Measurements from ENCODE around the gene HTR6. TPM values are rescaled to one million over a fixed set of nuclear protein-coding genes. Genes with fewer than 3 reads are reported as not detected.

The HTR6 gene
- polyA plus RNA-seq, 1 donor from 2014 or later: not detected

- H3K4me2 ChIP-seq (ENCODE audit: low read length): no peak overlapping the region
- no peaks in the 10 kb centered on the region for H3K79me2 ChIP-seq (replicated peaks; ENCODE audit: insufficient read depth, low read length)
Measured at GRCh38 chr1:19654386-19654785, 10.3 kb upstream of the HTR6 start.

DNA sequence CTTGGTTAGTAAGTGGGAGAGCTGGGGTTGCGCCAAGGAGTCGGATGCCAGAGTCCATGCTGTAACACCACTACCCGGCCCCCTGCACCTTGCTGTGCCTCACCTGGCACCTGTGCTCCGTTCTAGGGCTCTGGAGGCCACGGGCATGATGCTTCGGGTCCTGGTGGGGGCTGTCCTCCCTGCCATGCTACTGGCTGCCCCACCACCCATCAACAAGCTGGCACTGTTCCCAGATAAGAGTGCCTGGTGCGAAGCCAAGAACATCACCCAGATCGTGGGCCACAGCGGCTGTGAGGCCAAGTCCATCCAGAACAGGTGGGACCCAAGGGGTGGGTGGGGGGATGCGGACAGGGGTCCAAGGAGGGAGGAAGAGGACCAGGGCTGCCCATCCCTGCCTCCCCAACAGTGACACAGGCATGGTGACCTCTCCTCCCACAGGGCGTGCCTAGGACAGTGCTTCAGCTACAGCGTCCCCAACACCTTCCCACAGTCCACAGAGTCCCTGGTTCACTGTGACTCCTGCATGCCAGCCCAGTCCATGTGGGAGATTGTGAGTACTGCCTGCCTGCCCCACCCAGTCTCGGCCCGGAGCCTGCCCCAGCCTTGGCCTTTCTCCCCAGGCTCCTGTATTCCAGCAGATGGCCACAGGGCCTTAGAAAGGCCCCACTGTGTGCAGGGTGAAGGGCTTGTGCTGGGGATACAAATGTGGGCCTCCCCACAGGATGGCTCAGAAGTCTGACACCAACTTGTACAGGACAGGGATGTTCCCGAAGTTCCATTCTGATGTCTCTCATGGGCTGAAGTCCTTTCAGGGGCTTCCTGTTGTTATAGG is 9.6 kb upstream of the HTR6 start:
- Histone ChIP-seq H3K79me2 (replicated peaks; ENCODE audit: insufficient read depth, low read length) (no peaks in the 10 kb centered on the region), H3K27ac (ENCODE audit: low read length) (no peak overlapping the region), H3K9ac (ENCODE audit: low read length) (no peak overlapping the region)

More at GRCh38 chr1:19654386-19654785, 10.3 kb upstream of the HTR6 start:
- Histone ChIP-seq H3K27ac (ENCODE audit: low read length) (no peak overlapping the region), H3K4me3 (ENCODE audit: low read length) (no peak overlapping the region), H3K9me2 (ENCODE audit: insufficient read depth, low read length) (no peaks in the 10 kb centered on the region), H3K27me3 (ENCODE audit: insufficient read depth, low read depth, low read length) (no peaks in the 10 kb centered on the region), H3K9ac (ENCODE audit: low read length) (no peak overlapping the region), H3F3A (ENCODE audit: insufficient read depth, low read length, poor library complexity, severe bottlenecking) (no peaks in the 10 kb centered on the region), H4K20me1 (ENCODE audit: insufficient read depth) (no peaks in the 10 kb centered on the region), H3K36me3 (ENCODE audit: insufficient read depth, low read length) (no peaks in the 10 kb centered on the region), H2AFZ (ENCODE audit: low read depth, low read length) (no peak overlapping the region), H3K9me3 (ENCODE audit: low read length) (no peaks in the 10 kb centered on the region)
- TF ChIP-seq EZH2 (IDR thresholded peaks at IDR 0.05; ENCODE audit: borderline replicate concordance, insufficient read depth, low read length, poor library complexity, severe bottlenecking) (no peak), MXI1 (conservative IDR thresholded peaks at IDR 0.05; ENCODE audit: poor library complexity, severe bottlenecking) (no peak), TAF1 (IDR thresholded peaks at IDR 0.05; ENCODE audit: low read depth) (no peak), POLR2AphosphoS5 (IDR thresholded peaks at IDR 0.05) (no peak), SMC3 (conservative IDR thresholded peaks at IDR 0.05; ENCODE audit: poor library complexity) (no peak), RAD21 (conservative IDR thresholded peaks at IDR 0.05) (no peak), EP300 (conservative IDR thresholded peaks at IDR 0.05; ENCODE audit: poor library complexity, severe bottlenecking) (no peak)
- TF ChIP-seq, protein P1, sequence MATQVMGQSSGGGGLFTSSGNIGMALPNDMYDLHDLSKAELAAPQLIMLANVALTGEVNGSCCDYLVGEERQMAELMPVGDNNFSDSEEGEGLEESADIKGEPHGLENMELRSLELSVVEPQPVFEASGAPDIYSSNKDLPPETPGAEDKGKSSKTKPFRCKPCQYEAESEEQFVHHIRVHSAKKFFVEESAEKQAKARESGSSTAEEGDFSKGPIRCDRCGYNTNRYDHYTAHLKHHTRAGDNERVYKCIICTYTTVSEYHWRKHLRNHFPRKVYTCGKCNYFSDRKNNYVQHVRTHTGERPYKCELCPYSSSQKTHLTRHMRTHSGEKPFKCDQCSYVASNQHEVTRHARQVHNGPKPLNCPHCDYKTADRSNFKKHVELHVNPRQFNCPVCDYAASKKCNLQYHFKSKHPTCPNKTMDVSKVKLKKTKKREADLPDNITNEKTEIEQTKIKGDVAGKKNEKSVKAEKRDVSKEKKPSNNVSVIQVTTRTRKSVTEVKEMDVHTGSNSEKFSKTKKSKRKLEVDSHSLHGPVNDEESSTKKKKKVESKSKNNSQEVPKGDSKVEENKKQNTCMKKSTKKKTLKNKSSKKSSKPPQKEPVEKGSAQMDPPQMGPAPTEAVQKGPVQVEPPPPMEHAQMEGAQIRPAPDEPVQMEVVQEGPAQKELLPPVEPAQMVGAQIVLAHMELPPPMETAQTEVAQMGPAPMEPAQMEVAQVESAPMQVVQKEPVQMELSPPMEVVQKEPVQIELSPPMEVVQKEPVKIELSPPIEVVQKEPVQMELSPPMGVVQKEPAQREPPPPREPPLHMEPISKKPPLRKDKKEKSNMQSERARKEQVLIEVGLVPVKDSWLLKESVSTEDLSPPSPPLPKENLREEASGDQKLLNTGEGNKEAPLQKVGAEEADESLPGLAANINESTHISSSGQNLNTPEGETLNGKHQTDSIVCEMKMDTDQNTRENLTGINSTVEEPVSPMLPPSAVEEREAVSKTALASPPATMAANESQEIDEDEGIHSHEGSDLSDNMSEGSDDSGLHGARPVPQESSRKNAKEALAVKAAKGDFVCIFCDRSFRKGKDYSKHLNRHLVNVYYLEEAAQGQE (IDR thresholded peaks at IDR 0.05; ENCODE audit: borderline replicate concordance): no peak
- TF ChIP-seq, protein P2, sequence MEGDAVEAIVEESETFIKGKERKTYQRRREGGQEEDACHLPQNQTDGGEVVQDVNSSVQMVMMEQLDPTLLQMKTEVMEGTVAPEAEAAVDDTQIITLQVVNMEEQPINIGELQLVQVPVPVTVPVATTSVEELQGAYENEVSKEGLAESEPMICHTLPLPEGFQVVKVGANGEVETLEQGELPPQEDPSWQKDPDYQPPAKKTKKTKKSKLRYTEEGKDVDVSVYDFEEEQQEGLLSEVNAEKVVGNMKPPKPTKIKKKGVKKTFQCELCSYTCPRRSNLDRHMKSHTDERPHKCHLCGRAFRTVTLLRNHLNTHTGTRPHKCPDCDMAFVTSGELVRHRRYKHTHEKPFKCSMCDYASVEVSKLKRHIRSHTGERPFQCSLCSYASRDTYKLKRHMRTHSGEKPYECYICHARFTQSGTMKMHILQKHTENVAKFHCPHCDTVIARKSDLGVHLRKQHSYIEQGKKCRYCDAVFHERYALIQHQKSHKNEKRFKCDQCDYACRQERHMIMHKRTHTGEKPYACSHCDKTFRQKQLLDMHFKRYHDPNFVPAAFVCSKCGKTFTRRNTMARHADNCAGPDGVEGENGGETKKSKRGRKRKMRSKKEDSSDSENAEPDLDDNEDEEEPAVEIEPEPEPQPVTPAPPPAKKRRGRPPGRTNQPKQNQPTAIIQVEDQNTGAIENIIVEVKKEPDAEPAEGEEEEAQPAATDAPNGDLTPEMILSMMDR (IDR thresholded peaks at IDR 0.05; ENCODE audit: poor library complexity, severe bottlenecking): no peak

More for the DNA sequence above, 9.6 kb upstream of the HTR6 start:
- TF ChIP-seq EP300 (conservative IDR thresholded peaks at IDR 0.05; ENCODE audit: poor library complexity, severe bottlenecking) (no peak), SMC3 (conservative IDR thresholded peaks at IDR 0.05; ENCODE audit: poor library complexity) (no peak), EZH2 (IDR thresholded peaks at IDR 0.05; ENCODE audit: borderline replicate concordance, insufficient read depth, low read length, poor library complexity, severe bottlenecking) (no peak), TAF1 (IDR thresholded peaks at IDR 0.05; ENCODE audit: low read depth) (no peak), RAD21 (conservative IDR thresholded peaks at IDR 0.05) (no peak), POLR2AphosphoS5 (IDR thresholded peaks at IDR 0.05) (no peak), MXI1 (conservative IDR thresholded peaks at IDR 0.05; ENCODE audit: poor library complexity, severe bottlenecking) (no peak)
- TF ChIP-seq, protein P1 (IDR thresholded peaks at IDR 0.05; ENCODE audit: borderline replicate concordance): no peak
- TF ChIP-seq, protein P2 (IDR thresholded peaks at IDR 0.05; ENCODE audit: poor library complexity, severe bottlenecking): no peak
- Histone ChIP-seq H2AFZ (ENCODE audit: low read depth, low read length) (no peak overlapping the region), H3K27me3 (ENCODE audit: insufficient read depth, low read depth, low read length) (no peaks in the 10 kb centered on the region), H3K36me3 (ENCODE audit: insufficient read depth, low read length) (no peaks in the 10 kb centered on the region), H4K20me1 (ENCODE audit: insufficient read depth) (no peaks in the 10 kb centered on the region), H3K9me2 (ENCODE audit: insufficient read depth, low read length) (no peaks in the 10 kb centered on the region), H3K4me2 (ENCODE audit: low read length) (no peak overlapping the region), H3K4me3 (ENCODE audit: low read length) (no peak overlapping the region), H3F3A (ENCODE audit: insufficient read depth, low read length, poor library complexity, severe bottlenecking) (no peaks in the 10 kb centered on the region), H3K9me3 (ENCODE audit: low read length) (no peaks in the 10 kb centered on the region)

All from neural cell (in vitro differentiated cells).